ENCODE data around the gene EXTL1.

- TF ChIP-seq POLR2A (IDR thresholded peaks at IDR 0.05) (no peak), CTCF (IDR thresholded peaks at IDR 0.05) (no peak), POLR2AphosphoS5 (IDR thresholded peaks at IDR 0.05) (no peak)
These were observed 43.0 kb downstream of the EXTL1 start for GRCh38 chr1:26064553-26064952.
